NB4 (cell line): ENCODE results near the gene FOXS1.

Source experiments
- MAX ChIP-seq: IDR thresholded peaks from 2 replicates; pipeline ENCODE4 v1.6.1; 2011; ENCODE audit warnings: low read depth, low read length
- MYC ChIP-seq: IDR thresholded peaks from 2 replicates; pipeline ENCODE4 v1.6.1; 2011; ENCODE audit warnings: low read depth, low read length
- POLR2A ChIP-seq: IDR thresholded peaks from 2 replicates; pipeline ENCODE4 v1.6.1; 2011; ENCODE audit warnings: mild to moderate bottlenecking; ENCODE audit not compliant: insufficient read length; ENCODE audit errors: extremely low read depth
- TF ChIP-seq, protein P1 (sequence below): IDR thresholded peaks from one replicate; pipeline ENCODE4 v1.5.1; 2012; ENCODE audit warnings: low read depth, low read length

GRCh38 chr20:31848088-31848999 is 2.9 kb upstream of the FOXS1 start:
- TF ChIP-seq, protein P1, sequence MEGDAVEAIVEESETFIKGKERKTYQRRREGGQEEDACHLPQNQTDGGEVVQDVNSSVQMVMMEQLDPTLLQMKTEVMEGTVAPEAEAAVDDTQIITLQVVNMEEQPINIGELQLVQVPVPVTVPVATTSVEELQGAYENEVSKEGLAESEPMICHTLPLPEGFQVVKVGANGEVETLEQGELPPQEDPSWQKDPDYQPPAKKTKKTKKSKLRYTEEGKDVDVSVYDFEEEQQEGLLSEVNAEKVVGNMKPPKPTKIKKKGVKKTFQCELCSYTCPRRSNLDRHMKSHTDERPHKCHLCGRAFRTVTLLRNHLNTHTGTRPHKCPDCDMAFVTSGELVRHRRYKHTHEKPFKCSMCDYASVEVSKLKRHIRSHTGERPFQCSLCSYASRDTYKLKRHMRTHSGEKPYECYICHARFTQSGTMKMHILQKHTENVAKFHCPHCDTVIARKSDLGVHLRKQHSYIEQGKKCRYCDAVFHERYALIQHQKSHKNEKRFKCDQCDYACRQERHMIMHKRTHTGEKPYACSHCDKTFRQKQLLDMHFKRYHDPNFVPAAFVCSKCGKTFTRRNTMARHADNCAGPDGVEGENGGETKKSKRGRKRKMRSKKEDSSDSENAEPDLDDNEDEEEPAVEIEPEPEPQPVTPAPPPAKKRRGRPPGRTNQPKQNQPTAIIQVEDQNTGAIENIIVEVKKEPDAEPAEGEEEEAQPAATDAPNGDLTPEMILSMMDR: no peak
- TF ChIP-seq POLR2A: no peak
- TF ChIP-seq MAX: no peak
- no peak for TF ChIP-seq MYC
